SK-N-SH treated with all-trans-retinoic acid at 6 μM for 48 hours (cell line): ENCODE results near the gene KIAA1755.

Experiments used
- ARNTL ChIP-seq: fragments of 450-650 bp; formaldehyde crosslinking; IDR thresholded peaks from 2 replicates; pipeline ENCODE4 v1.5.0; 2020; ENCODE audit warnings: low read depth, mild to moderate bottlenecking, moderate library complexity, borderline replicate concordance
- ISL1 ChIP-seq: fragments of 250-450 bp; sonication (Bioruptor Pico); IDR thresholded peaks from 2 replicates; pipeline ENCODE4 v2.1.2; 2022; ENCODE audit warnings: mild to moderate bottlenecking, moderate library complexity
- PATZ1 ChIP-seq: fragments of 250-450 bp; sonication (Bioruptor Pico); IDR thresholded peaks from 2 replicates; pipeline ENCODE4 v1.8.0; 2020; ENCODE audit warnings: mild to moderate bottlenecking, moderate library complexity, borderline replicate concordance
- SNAI2 ChIP-seq: fragments of 250-450 bp; sonication (Bioruptor Pico); IDR thresholded peaks from 2 replicates; pipeline ENCODE4 v1.5.0; 2020; ENCODE audit warnings: mild to moderate bottlenecking, moderate library complexity

GRCh38 chr20:38306379-38306778, 45.8 kb upstream of the KIAA1755 start:
- no peak for TF ChIP-seq ISL1 (CRISPR knock-in tag)
- no peak for TF ChIP-seq ARNTL (CRISPR knock-in tag)
- no peak for TF ChIP-seq SNAI2 (CRISPR knock-in tag)
- no peak for TF ChIP-seq PATZ1 (CRISPR knock-in tag)
